H1 (cell line): ENCODE measurements around the gene CRYGD.

ENCODE experiments used
- CTCF ChIP-seq, 3 experiments: IDR thresholded peaks; 1 replicate in 2 of 3; 2 replicates in 1 of 3; pipeline versions ENCODE4 v1.5.1 to v1.6.1; 2011; ENCODE audit warnings: low read length in 3 of 3, mild to moderate bottlenecking in 3 of 3, inconsistent platforms in 2 of 3, low read depth in 1 of 3, moderate library complexity in 1 of 3; ENCODE audit not compliant: insufficient read depth in 1 of 3; ENCODE audit errors: control extremely low read depth in 1 of 3
- FOSL1 ChIP-seq: IDR thresholded peaks from 2 replicates; pipeline ENCODE4 v1.6.1; 2011; ENCODE audit warnings: mild to moderate bottlenecking, low read depth, low read length, moderate library complexity; ENCODE audit not compliant: insufficient read depth
- POLR2A ChIP-seq, 2 experiments: IDR thresholded peaks; 1 replicate in 1 of 2; 2 replicates in 1 of 2; pipeline ENCODE4 v1.6.1; 2011; ENCODE audit warnings: low read depth in 2 of 2, low read length in 2 of 2, mild to moderate bottlenecking in 2 of 2; ENCODE audit errors: control extremely low read depth in 1 of 2
- POLR2AphosphoS5 ChIP-seq: IDR thresholded peaks from 2 replicates; pipeline ENCODE4 v1.6.1; 2011; ENCODE audit warnings: low read depth, low read length

GRCh38 chr2:208074610-208075356 lies 49.5 kb downstream of the CRYGD start:
- TF ChIP-seq CTCF (IDR thresholded peaks at IDR 0.05; ENCODE audit: control extremely low read depth in 1 of 3, insufficient read depth in 1 of 3, low read depth in 1 of 3, low read length in 3 of 3) (no peak), POLR2A (IDR thresholded peaks at IDR 0.05; ENCODE audit: control extremely low read depth in 1 of 2, low read depth in 2 of 2, low read length in 2 of 2) (no peak), FOSL1 (no peak), POLR2AphosphoS5 (no peak)
